Measurements from ENCODE around the gene ADGRG3.

Gene ADGRG3

GRCh38 chr16:57679767-57680482, 11.8 kb downstream of the ADGRG3 start:
- FAIRE-seq (no peak), DNase-seq (ENCODE audit: low spot score) (no peak)

GRCh38 chr16:57680842-57681375, 12.8 kb downstream of the ADGRG3 start:
- FAIRE-seq (no peak), DNase-seq (ENCODE audit: low spot score) (no peak)

- DNase-seq (ENCODE audit: low spot score) (no peak), FAIRE-seq (no peak)
Observed at GRCh38 chr16:57681950-57682728, 14.0 kb downstream of the ADGRG3 start.

- FAIRE-seq (no peak), DNase-seq (ENCODE audit: low spot score) (no peak)
Observed at GRCh38 chr16:57682809-57683635, 14.9 kb downstream of the ADGRG3 start.

GRCh38 chr16:57683636-57684545, 15.8 kb downstream of the ADGRG3 start:
- DNase-seq (ENCODE audit: low spot score) (no peak), FAIRE-seq (no peak)

- FAIRE-seq (no peak), DNase-seq (ENCODE audit: low spot score) (no peak)
Observed at GRCh38 chr16:57684626-57685358, 16.7 kb downstream of the ADGRG3 start.

- no peak for FAIRE-seq
- no peak for DNase-seq (ENCODE audit: low spot score)
Observed at GRCh38 chr16:57685633-57686032, 17.5 kb downstream of the ADGRG3 start.

GRCh38 chr16:57686577-57686976, 18.5 kb downstream of the ADGRG3 start:
- no peak for FAIRE-seq

GRCh38 chr16:57687363-57687929, 19.3 kb downstream of the ADGRG3 start:
- no peak for DNase-seq (ENCODE audit: low spot score)
- no peak for FAIRE-seq

More at GRCh38 chr16:57686577-57686976, 18.5 kb downstream of the ADGRG3 start:
- DNase-seq (ENCODE audit: low spot score), result no peak

- FAIRE-seq, result no peak
- no peak for DNase-seq (ENCODE audit: low spot score)
Observed at GRCh38 chr16:57688487-57688986, 20.4 kb downstream of the ADGRG3 start.

GRCh38 chr16:57688987-57689761, 21.1 kb downstream of the ADGRG3 start:
- no peak for FAIRE-seq
- DNase-seq (ENCODE audit: low spot score), result no peak

- FAIRE-seq (no peak), DNase-seq (ENCODE audit: low spot score) (no peak)
Observed at GRCh38 chr16:57689762-57690558, 21.9 kb downstream of the ADGRG3 start.

GRCh38 chr16:57690782-57691471, 22.8 kb downstream of the ADGRG3 start:
- no peak for FAIRE-seq

GRCh38 chr16:57692636-57693035, 24.5 kb downstream of the ADGRG3 start:
- DNase-seq (ENCODE audit: low spot score), result no peak
- FAIRE-seq, result no peak

More at GRCh38 chr16:57690782-57691471, 22.8 kb downstream of the ADGRG3 start:
- DNase-seq (ENCODE audit: low spot score), result no peak

- DNase-seq (ENCODE audit: low spot score) (no peak), FAIRE-seq (no peak)
Observed at GRCh38 chr16:57693550-57693949, 25.4 kb downstream of the ADGRG3 start.

GRCh38 chr16:57694231-57694724, 26.2 kb downstream of the ADGRG3 start:
- DNase-seq (ENCODE audit: low spot score), result no peak

More at GRCh38 chr16:57694231-57694724, 26.2 kb downstream of the ADGRG3 start:
- no peak for FAIRE-seq
